ENCODE data around the gene ZFP64. TPM values are rescaled to one million over a fixed set of nuclear protein-coding genes. Genes with fewer than 3 reads are reported as not detected.
"Not testable (repeated sequence)": the region's sequence is repeated elsewhere in the genome, so short reads cannot be mapped to it uniquely, and the experiment has no call there.

The ZFP64 gene
- total RNA-seq, 3 donors from 2014 or later, result 11.1 to 14.2 (median 11.3) TPM

GRCh38 chr20:52217689-52218395 lies 26.3 kb upstream of the ZFP64 start:
- Mint-ChIP-seq H3K4me3 (no peak overlapping the region), H3K4me1 (ENCODE audit: low read depth) (no peaks in the 10 kb centered on the region), H3K27me3 (ENCODE audit: low read depth) (peaks cover 23% of the 10 kb centered on the region), H3K36me3 (ENCODE audit: insufficient read depth) (peaks cover 1% of the 10 kb centered on the region), H3K9me3 (peaks cover 15% of the 10 kb centered on the region)
- DNase-seq (no peak), ATAC-seq (no peak)

GRCh38 chr20:52213995-52214394 lies 22.4 kb upstream of the ZFP64 start:
- peaks cover 20% of the 10 kb centered on the region for H3K27me3 Mint-ChIP-seq (ENCODE audit: low read depth)
- no peaks in the 10 kb centered on the region for H3K4me1 Mint-ChIP-seq (ENCODE audit: low read depth)
- H3K36me3 Mint-ChIP-seq (ENCODE audit: insufficient read depth), result peaks cover 5% of the 10 kb centered on the region
- H3K4me3 Mint-ChIP-seq, result no peak overlapping the region
- peaks cover 19% of the 10 kb centered on the region for H3K9me3 Mint-ChIP-seq
- DNase-seq (no peak), ATAC-seq (no peak)

- peaks cover 5% of the 10 kb centered on the region for H3K36me3 Mint-ChIP-seq (ENCODE audit: insufficient read depth)
Measured at GRCh38 chr20:52212943-52213342, 21.4 kb upstream of the ZFP64 start.

GRCh38 chr20:52210037-52210990 lies 18.7 kb upstream of the ZFP64 start:
- peaks cover 3% of the 10 kb centered on the region for H3K36me3 Mint-ChIP-seq (ENCODE audit: insufficient read depth)
- H3K27me3 Mint-ChIP-seq (ENCODE audit: low read depth), result peaks cover 18% of the 10 kb centered on the region
- no peak for ATAC-seq
- H3K9me3 Mint-ChIP-seq, result peaks cover 11% of the 10 kb centered on the region
- H3K4me1 Mint-ChIP-seq (ENCODE audit: low read depth), result no peaks in the 10 kb centered on the region
- no peak for DNase-seq
- H3K4me3 Mint-ChIP-seq, result no peak overlapping the region

More at GRCh38 chr20:52212943-52213342, 21.4 kb upstream of the ZFP64 start:
- H3K9me3 Mint-ChIP-seq, result peaks cover 19% of the 10 kb centered on the region
- no peak overlapping the region for H3K4me3 Mint-ChIP-seq
- DNase-seq (no peak), ATAC-seq (no peak)
- no peaks in the 10 kb centered on the region for H3K4me1 Mint-ChIP-seq (ENCODE audit: low read depth)
- peaks cover 18% of the 10 kb centered on the region for H3K27me3 Mint-ChIP-seq (ENCODE audit: low read depth)

GRCh38 chr20:52209154-52209571 lies 17.6 kb upstream of the ZFP64 start:
- ATAC-seq (no peak), DNase-seq (no peak)
- Mint-ChIP-seq H3K27me3 (ENCODE audit: low read depth) (peaks cover 13% of the 10 kb centered on the region), H3K4me1 (ENCODE audit: low read depth) (no peaks in the 10 kb centered on the region), H3K9me3 (peaks cover 11% of the 10 kb centered on the region), H3K36me3 (ENCODE audit: insufficient read depth) (peaks cover 3% of the 10 kb centered on the region), H3K4me3 (no peak overlapping the region)

- H3K36me3 Mint-ChIP-seq (ENCODE audit: insufficient read depth), result peaks cover 3% of the 10 kb centered on the region
- H3K9me3 Mint-ChIP-seq, result peaks cover 6% of the 10 kb centered on the region
- no peaks in the 10 kb centered on the region for H3K4me1 Mint-ChIP-seq (ENCODE audit: low read depth)
- ATAC-seq (no peak), DNase-seq (no peak)
- no peak overlapping the region for H3K4me3 Mint-ChIP-seq
- H3K27me3 Mint-ChIP-seq (ENCODE audit: low read depth), result peaks cover 9% of the 10 kb centered on the region
Measured at GRCh38 chr20:52207020-52207810, 15.6 kb upstream of the ZFP64 start.

GRCh38 chr20:52204136-52204535 lies 12.6 kb upstream of the ZFP64 start:
- Mint-ChIP-seq H3K27me3 (ENCODE audit: low read depth) (peaks cover 5% of the 10 kb centered on the region), H3K4me3 (no peak overlapping the region), H3K36me3 (ENCODE audit: insufficient read depth) (no peaks in the 10 kb centered on the region), H3K4me1 (ENCODE audit: low read depth) (no peaks in the 10 kb centered on the region), H3K9me3 (no peaks in the 10 kb centered on the region)
- DNase-seq, result no peak
- ATAC-seq, result no peak

- H3K4me1 Mint-ChIP-seq (ENCODE audit: low read depth), result no peaks in the 10 kb centered on the region
- H3K4me3 Mint-ChIP-seq, result no peak overlapping the region
- DNase-seq (no peak), ATAC-seq (no peak)
- H3K27me3 Mint-ChIP-seq (ENCODE audit: low read depth), result no peaks in the 10 kb centered on the region
- no peaks in the 10 kb centered on the region for H3K36me3 Mint-ChIP-seq (ENCODE audit: insufficient read depth)
- H3K9me3 Mint-ChIP-seq, result no peaks in the 10 kb centered on the region
Measured at GRCh38 chr20:52201395-52201794, 9.8 kb upstream of the ZFP64 start.

- Mint-ChIP-seq H3K4me3 (no peak overlapping the region), H3K36me3 (ENCODE audit: insufficient read depth) (no peaks in the 10 kb centered on the region), H3K27me3 (ENCODE audit: low read depth) (no peaks in the 10 kb centered on the region), H3K9me3 (no peaks in the 10 kb centered on the region), H3K4me1 (ENCODE audit: low read depth) (no peaks in the 10 kb centered on the region)
- DNase-seq (no peak), ATAC-seq (no peak)
Measured at GRCh38 chr20:52200870-52201269, 9.3 kb upstream of the ZFP64 start.

- ATAC-seq (no peak), DNase-seq (no peak)
- H3K4me1 Mint-ChIP-seq (ENCODE audit: low read depth), result peaks cover 8% of the 10 kb centered on the region
- no peak overlapping the region for H3K4me3 Mint-ChIP-seq
- no peaks in the 10 kb centered on the region for H3K36me3 Mint-ChIP-seq (ENCODE audit: insufficient read depth)
- H3K27me3 Mint-ChIP-seq (ENCODE audit: low read depth), result no peaks in the 10 kb centered on the region
- no peaks in the 10 kb centered on the region for H3K9me3 Mint-ChIP-seq
Measured at GRCh38 chr20:52196845-52197244, 5.3 kb upstream of the ZFP64 start.

- ATAC-seq (no peak), DNase-seq (no peak)
- H3K9me3 Mint-ChIP-seq, result no peaks in the 10 kb centered on the region
- no peaks in the 10 kb centered on the region for H3K36me3 Mint-ChIP-seq (ENCODE audit: insufficient read depth)
- H3K27me3 Mint-ChIP-seq (ENCODE audit: low read depth), result no peaks in the 10 kb centered on the region
- H3K4me1 Mint-ChIP-seq (ENCODE audit: low read depth), result peaks cover 18% of the 10 kb centered on the region
- H3K4me3 Mint-ChIP-seq, result no peak overlapping the region
Measured at GRCh38 chr20:52193886-52194545, 2.4 kb upstream of the ZFP64 start.

- ATAC-seq (no peak), DNase-seq (no peak)
- H3K36me3 Mint-ChIP-seq (ENCODE audit: insufficient read depth), result no peaks in the 10 kb centered on the region
- peak overlapping the region; percentile 78 for H3K4me3 Mint-ChIP-seq
- no peaks in the 10 kb centered on the region for H3K9me3 Mint-ChIP-seq
- peaks cover 18% of the 10 kb centered on the region for H3K4me1 Mint-ChIP-seq (ENCODE audit: low read depth)
- no peaks in the 10 kb centered on the region for H3K27me3 Mint-ChIP-seq (ENCODE audit: low read depth)
Measured at GRCh38 chr20:52193133-52193532, 1.6 kb upstream of the ZFP64 start.

- DNase-seq; H3K9me3 Mint-ChIP-seq; H3K27me3 Mint-ChIP-seq (ENCODE audit: low read depth); ATAC-seq; H3K36me3 Mint-ChIP-seq (ENCODE audit: insufficient read depth): not testable (repeated sequence)
- H3K4me1 Mint-ChIP-seq (ENCODE audit: low read depth), result peaks cover 18% of the 10 kb centered on the region
- peak overlapping the region; percentile 78 for H3K4me3 Mint-ChIP-seq
Measured at GRCh38 chr20:52192719-52193007, 1.1 kb upstream of the ZFP64 start.
